RPMI8226 (cell line): ENCODE results near the gene IGSF23.
"Not testable (repeated sequence)": the region's sequence is repeated elsewhere in the genome, so short reads cannot be mapped to it uniquely, and the experiment has no call there.

Experiments
- DNase-seq: peaks from one replicate; pipeline ENCODE4 v3.0.0-alpha.2; 2015

Gene IGSF23

DNA sequence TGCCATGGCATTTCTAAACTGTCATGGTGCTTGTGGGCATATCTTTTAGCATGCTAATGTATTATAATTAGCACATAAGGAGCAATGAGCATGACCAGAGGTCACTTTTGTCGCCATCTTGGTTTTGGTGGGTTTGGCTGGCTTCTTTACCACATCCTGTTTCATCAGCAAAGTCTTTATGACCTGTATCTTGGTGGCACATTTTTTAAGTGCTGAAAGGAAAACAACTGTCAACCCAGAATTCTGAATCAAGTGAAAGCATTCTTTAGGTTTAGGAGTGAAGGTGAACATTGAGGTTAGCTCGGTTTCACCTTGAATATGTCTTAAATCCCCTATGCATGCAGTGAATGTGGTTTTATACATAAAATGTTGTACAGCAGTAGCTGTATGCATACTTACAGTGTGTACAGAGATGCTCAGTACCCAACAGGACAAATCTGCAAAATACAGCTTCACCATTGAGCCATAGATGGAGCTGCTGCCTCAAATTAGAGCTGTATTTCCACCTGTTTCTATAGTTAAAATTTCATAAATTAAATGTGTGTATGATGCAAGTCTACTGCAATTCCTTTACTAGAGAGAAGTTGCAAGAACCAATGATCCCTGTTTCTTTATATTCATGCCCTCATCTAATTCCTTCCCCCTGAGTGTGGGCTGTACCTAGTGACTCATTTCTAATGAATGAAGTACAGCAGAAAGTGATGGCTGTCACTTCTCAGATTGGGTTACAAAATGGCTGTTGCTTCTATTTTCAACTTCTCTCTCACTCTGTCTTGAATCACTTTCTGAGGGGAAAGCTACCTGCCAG, 25.2 kb upstream of the IGSF23 start:
- no peak for DNase-seq

DNA sequence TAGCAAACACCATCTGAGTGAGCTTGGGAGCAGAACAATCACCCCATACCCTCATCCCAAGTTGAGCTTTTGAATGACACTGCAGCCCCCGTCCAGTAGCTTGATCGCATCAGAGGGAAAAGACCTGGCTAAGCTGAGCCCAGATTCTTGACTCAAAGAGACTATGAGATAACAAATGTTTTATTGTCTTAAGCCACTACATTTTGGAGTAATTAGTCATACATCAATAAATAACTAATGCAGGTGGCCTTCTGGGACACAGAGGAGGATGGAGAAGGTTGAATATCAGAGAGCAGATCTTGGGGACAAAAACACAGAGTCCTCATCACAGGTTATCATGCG, 24.6 kb upstream of the IGSF23 start:
- no peak for DNase-seq

DNA sequence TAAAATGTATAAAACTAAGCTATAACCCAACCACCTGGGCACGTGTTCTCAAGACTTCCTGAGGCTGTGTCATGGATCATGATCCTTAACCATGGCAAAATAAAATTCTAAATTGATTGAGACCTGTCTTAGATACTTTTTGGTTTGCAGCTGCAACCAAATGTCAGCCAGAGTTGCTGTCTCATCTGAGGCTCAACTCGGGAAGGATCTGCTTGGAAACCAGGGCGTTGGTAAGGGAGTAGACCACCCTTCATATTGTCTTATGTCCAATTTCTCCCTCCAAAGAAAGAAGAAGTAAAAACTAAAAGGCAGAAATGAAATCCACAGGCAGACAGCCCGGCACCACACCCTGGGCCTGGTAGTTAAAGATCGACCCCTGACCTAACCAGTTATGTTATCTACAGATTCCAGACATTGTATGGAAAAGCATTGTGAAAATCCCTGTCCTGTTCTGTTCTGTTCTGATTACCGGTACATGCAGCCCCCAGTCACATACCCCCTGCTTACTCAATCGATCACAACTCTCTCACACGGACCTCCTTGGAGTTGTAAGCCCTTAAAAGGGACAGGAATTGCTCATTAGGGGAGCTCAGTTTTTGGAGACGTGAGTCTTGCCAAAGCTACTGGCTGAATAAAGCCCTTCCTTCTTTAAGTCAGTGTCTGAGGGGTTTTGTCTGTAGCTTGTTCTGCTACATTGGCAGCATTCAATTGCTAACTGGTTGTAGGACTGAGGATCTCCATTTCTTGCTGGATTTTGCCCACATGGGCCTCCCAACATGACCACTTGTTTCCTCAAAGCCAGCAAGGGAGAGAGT, 22.9 kb upstream of the IGSF23 start:
- no peak for DNase-seq

DNA sequence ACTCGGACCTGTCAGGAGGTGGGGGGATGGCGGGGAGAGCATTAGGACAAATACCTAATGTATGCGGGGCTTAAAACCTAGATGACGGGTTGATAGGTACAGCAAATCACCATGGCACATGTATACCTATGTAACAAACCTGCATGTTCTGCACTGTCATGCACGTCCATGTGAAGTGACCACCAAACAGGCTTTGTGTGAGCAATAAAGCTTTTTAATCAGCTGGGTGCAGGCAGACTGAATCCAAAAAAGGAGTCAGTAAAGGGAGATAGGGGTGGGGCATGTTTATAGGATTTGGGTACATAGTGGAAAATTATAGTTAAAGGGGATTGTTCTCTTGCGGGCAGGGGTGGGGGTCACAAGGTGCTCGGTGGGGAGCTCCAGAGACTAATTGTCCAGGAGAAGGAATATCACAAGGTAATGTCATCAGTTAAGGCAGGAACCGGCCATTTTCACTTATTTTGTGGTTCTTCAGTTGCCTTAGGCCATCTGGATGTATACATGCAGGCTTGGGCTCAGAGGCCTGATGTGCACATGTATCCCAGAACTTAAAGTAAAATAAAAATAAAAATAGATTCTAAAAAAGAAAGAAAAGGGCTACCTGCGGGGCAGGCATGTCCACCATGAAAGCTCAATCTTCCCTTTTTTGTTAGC, 21.9 kb upstream of the IGSF23 start:
- not testable (repeated sequence) for DNase-seq

DNA sequence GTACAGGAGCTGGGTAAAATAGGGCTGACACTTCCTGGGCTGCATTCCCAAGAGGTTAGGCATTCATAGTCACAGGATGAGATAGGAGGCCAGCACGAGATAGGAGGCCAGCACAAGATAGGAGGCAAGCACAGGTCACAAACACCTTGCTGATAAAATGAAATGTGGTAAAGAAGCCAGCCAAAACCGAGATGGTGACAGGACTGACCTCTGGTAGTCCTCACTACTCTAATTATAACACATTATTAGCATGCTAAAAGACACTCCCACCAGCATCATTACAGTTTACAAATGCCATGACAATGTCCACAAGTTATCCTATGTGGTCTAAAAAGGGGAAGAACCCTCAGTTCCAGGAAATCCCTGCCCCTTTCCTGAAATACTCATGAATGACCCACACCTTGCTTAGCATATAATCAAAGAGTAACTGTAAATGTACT, 20.9 kb upstream of the IGSF23 start:
- no peak for DNase-seq

DNA sequence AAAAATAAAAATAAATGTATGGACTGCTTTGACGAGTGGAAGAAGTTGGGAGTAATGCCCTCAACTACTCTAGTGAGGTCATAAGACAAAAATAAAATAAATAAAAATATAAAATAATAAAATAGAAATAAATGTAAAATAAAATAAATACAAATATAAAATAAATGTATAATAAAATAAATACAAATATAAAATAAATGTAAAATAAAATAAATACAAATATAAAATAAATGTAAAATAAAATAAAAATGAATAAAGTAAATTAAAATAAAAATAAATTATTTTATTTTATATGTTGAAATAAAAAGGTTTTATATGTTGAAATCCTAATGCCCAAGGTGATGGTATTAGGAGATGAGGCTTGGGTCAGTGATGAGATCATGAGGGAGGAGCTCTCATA, 20.1 kb upstream of the IGSF23 start:
- no peak for DNase-seq

DNA sequence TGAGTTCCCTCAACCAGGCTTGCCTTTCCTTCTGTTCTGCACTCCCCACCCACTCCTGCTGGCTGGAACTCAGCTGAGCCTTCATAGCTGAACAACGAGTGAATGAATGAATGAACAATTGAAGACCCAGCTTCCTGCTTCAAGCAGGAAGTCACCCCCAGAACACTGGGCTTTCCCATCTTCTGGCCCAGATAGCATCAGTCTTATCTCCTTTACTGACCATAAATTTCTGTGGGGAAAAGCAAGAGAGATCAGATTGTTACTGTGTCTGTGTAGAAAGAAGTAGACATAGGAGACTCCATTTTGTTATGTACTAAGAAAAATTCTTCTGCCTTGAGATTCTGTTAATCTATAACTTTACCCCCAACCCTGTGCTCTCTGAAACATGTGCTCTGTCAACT, 19.5 kb upstream of the IGSF23 start:
- not testable (repeated sequence) for DNase-seq

DNA sequence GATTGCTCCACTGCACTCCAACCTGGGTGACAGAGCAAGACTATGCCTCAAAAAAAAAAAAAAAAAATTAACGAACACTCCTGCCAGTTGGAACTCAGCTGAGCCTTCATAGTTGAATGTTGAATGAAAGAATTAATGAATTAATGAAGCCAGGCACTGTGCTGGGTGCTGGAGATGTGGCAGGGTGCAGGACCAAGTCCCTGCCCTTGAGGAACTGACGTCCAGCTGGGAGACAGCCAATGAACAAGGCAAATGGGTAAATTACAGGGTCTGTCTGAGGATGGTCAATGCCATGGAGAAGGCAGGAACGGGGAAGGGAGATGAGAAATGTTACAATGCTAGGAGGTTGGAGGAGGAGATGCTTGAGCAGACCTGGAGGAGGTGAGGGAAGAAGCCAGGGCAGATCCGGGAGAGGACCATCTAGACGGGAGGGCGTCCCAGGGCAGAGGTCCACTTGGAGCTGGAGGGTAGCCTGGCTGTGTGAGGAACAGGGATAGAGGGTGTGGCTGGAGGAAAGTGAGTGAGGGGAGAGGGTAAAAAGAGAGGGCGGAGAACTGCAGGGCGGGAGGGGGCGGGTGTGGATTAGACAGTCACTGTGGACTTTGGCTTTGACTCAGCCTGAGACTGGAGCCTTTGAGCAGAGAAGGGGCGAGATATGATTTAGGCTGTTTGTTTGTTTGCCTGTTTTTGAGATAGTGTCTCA, 16.8 kb upstream of the IGSF23 start:
- no peak for DNase-seq

DNA sequence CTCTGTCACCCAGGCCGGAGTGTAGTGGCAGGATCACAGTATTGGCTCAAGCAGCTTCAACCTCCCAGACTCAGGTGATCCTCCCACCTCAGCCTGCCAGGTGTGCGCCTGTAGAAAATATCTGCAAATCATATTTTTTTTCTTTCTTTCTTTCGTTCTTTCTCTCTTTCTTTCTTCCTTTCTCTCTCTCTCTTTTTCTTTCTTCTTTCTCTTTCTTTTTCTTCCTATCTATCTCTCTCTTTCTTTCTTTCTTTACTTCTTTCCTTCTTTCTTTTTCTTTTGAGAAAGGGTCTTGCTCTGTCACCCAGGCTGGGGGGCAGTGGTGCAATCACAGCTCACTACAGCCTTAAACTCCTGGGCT, 16.3 kb upstream of the IGSF23 start:
- DNase-seq: no peak

DNA sequence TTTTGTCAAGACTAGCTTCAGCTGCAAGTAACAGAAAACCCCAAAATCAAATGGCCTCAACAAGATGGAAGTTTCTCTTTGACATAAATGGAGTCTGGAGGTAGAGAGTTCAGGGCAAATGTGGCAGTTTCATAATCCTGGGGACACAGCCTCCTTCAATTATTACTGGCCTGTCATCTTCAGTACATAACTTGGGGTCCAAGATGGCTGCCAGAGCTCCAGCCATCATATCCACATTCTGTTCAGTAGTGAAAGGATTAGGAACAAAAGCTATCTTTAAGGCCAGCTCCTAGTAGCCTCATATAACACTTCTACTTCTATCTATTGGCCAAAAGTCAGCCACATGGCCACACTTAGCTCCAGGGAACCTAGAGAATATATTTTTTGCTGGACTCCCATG, 15.0 kb upstream of the IGSF23 start:
- DNase-seq: no peak

DNA sequence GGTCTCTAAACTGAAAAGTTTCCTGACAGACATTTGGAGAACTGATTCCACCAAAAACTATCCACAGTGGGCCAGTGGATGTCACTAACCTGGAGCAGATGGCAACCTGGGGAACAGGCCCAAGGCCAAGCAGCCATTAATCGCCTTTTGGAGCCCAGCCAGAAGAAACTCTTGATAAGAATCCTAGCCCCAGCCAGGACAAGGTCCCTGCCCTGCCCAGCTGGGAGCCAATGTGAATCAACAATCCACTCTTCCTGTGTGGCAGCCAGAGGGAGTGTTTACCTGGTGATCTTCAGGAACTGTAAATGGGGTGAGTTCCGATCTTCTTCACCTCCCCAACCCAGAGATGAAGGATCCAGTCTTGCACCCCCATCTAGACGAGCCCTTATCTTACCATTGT, 14.5 kb upstream of the IGSF23 start:
- no peak for DNase-seq

DNA sequence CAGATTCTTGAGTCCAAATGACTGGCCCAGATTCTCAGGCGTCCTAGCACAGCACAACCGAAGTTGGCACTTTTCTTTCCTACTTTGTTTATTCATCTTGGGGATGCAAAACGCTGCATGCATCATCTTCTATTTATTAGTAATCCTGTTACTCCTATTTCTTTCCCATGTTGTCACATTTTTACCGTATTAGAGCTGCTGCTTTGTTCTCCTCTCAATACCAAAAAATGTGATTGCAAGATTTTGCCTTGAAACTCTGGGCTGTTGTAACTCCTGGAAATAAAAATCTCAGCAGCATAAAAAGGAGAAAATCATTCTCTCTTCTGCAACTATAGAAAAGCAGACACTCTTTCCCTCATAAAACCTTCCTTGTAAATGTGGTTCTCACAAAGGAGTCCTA, 12.9 kb upstream of the IGSF23 start:
- DNase-seq: no peak

DNA sequence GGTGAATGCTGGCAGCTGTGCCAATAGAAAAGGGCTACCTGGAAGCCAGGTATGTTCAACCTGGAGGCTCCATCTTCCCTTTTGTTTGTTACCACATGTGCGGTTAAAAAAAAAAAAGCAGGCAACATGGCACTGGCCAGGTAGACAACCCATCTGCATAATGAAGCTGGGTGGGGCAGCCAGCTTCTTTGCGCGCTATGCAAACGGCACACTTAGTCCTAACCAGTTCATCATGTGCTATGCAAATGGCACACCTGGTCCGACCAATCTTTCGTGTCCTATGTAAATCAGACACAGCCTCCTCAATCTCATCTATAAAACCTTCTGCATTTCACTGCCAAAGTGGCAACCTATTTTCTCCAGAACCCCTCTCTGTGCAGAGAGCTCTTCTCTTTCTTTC, 11.3 kb upstream of the IGSF23 start:
- DNase-seq: no peak

DNA sequence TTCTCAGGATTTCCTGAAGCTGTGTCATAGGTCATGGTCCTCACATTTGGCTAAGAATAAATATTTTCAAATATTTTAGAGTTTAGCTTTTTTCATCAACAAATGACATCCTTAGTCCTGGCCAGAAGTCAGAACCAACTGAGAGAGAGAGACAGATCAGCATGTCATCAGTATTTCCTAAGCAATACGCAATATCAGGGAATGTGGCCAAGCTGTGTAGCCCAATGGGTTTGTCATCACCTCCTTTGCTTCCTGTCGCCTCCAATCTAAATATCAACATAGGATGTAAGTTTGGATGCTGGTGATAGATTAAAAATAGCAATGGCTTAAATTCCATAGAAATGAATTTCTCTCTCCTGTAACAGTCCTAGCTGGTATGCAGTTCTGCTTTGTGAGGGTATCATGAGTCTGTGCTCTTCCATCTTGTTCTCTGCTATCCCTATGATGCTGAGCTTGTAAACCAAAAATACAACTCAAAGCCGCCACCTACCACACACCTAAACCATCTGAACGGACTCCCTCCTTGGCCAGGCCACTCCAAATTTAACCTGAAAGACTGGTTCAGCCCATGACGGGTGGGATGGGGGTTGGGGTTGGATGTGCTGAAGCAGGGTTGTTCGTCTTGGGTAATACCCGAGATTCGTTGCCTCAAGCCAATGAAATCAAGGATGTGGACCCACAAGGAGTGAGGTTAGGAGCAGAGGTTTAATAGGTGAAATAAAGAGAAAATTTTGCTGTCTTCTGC, 10.0 kb upstream of the IGSF23 start:
- DNase-seq: no peak

DNA sequence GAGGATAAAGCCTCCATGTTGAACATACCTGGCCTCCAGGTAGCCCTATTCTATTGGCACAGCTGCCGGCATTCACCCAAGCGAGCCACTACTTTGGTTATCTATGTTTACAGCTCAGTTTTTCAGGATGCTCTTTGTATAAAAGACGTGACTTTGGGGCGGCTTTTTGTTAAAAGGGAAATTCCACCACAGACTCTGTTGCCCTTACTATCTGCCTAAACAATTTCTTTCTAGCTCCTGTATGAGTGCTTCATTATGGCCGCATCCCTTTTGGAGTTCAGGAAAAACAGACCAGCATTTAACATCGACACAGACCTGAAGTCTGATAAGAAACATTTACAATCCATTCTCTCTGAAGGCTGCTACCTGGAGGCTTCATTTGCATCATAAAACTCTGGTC, 9.1 kb upstream of the IGSF23 start:
- DNase-seq: no peak

DNA sequence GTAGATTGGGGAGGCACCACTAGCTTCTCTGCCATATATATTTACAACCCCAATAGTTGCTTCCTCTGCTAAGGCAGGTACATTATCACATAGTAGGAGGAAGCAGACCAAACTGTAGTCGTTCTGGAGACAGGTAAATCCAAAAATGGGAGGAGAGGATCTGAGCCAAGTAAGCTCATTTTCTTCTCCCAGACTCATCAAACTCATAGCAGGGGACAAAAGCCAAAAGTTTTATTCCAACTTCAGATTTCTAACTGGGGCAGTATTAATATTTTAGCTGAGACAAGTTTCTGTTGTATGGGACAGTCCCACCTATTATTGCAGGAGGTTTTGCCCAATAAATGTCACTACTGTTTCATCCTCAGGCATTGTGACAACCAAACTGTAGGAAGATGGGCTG, 7.8 kb upstream of the IGSF23 start:
- DNase-seq: no peak

DNA sequence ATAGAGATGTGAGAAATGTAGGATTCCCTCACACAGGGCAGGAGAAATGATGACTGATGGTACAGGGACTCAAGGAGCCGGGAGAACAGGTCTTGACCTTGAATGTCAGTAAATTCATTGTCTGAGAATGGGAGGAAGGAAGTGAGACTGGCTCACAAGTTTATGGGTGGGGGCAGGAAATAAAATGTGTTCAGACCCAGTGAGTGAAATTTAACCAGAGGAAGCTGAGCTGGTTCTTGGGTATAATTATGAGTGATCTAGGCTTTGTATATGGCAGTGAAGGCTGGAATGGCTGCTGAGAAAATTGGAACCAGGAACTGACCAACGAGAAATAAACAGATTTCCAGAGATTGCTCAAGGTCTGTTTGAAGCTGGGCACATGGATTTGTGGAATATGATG, 6.3 kb upstream of the IGSF23 start:
- no peak for DNase-seq

DNA sequence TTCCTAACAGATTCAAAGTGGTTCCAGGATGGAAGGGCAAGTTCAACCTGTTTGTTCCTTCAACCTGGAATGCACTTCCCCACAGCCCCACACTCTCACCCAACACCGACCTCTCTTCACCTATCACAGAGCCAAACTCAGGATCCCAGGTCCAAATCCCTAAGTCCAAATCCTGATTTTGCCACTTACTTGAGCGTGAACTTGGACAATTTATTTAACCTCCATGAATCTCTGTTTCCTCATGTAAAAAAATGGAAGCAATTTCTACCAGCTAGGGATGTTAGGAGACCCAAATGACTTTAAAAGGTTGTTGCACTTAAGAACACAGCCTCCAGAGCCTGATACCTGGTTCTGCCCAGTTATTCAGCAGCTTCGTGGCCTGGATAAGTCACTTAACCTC, 5.4 kb upstream of the IGSF23 start:
- DNase-seq: no peak

DNA sequence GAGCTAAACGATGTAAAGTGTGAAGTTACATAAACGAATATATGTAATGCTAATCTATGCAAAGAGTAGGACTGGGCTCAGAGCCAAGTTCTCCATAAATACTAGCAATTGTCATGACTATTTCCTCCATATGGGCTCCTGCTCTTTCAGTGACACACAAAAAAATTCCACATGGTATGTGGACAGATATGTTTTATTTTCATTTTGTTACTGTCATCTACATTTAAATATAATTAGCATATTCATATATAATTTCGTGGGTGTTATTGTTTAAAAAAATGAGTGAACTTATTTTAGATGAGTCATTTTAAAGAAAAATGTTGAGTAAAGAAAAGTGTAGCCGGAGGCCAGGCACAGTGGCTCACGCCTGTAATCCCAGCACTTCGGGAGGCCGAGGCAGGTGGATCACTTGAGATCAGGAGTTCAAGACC, 5.0 kb upstream of the IGSF23 start:
- DNase-seq: no peak

DNA sequence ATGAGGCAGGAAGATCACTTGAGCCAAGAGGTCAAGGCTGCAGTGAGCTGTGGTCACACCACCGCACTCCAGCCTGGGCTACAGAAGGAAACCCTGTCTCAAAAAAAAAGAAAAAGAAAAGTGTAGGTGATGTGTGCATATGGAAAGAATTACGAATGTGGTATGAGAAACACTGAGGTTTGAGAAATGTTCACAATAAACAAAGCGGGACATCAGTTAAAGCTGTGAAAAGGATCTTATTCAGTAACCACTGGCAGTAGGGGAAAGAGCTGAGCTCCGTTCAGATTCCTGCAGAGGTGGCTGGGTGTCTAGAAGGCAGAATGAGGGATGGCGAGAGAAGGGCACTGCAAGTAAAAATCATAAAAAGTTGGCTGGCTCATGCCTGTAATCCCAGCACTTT, 4.1 kb upstream of the IGSF23 start:
- no peak for DNase-seq

DNA sequence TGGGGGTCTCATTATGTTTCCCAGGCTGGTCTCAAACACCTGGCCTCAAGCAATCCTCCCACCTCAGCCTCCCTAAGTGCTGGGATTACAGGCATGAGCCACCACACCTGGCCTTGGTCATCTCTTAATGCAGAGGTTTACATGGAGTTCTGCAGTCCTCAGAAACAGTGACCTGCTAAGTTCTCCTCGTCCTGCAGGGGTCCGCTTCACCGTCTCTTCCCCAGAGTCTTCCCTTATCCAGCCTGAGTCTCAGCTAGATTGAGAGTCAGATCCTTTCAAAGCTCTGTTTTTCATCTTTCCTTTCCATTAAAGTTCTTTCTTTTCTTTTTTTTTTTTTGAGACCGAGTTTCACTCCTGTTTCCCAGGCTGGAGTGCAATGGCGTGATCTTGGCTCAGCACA, 2.9 kb upstream of the IGSF23 start:
- DNase-seq: not testable (repeated sequence)

DNA sequence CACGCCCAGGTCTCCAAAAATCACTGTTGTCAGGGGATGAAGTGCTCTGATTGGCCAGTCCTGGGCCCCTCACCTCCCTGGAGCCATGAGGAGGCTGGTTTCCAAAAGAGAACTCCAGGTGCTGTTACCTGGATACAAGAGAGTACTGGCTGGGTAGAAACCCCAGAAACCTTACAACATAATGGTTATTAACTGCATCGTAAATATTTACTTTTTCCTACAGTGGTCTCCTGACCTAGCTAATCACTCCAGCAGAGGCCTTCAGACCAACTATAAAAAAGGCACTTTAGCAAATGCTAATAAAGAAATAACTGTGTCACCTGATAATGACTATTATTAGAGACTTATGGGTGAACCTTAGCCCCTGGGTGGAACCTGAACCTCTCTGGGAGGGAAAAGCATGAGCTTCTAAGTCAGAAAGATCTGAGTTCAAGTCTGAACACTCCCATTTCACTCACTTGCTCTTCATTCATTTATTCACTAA, 1.5 kb upstream of the IGSF23 start:
- no peak for DNase-seq

DNA sequence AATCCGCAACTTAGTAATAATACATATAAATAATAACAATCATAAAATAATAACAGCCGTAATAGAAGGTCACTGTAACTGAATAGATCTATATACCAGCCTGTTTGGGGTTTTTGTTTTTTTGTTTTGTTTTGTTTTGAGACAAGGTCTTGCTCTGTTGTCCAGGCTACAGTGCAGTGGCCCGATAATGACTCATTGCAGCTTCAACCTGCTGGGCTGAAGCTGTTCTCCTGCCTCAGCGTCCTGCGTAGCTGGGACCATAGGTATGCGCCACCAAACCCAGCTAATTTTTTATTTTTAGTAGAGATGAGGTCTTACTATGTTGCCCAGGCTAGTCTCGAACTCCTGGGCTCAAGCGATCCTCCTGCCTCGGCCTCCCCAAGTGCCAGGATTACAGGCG, 950 bp downstream of the IGSF23 start:
- DNase-seq: no peak
